ENCODE measurements around the gene MFAP3L. TPM values are rescaled to one million over a fixed set of nuclear protein-coding genes. Genes with fewer than 3 reads are reported as not detected.

Gene MFAP3L
- total RNA-seq, 1 experiment from 2014 or later = 7.9 TPM

DNA sequence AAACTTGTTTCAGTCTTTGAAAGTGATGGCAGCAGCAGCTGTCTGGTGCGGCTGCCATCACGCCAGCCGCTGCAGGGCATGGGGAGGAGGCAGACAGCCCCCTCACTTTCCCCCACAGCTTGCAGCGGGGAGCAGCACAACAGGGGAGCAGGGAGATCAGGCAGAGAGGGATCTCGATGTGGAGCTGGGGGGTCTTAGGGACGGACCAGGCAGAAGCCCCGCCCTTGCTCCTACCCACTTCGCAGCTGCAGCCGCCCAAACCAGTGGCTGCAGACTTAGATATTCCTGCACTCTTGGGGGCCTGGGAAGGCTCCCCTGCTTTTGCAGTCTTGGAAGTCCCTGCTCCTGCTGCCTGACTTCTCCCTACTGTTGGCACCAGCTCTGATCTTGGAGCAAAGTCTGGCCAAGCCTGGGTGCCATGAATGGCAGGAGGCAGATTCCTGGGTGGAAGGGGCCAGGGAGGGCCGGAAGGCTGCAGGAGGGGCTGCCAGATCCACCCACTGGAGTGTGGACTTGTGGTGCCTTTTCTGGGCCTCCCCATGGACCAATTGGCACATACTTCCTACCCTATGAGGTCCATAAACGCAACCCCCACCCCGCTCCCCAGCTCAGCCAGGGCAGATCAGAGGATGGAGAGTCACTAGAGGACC is 14.0 kb upstream of the MFAP3L start:
- Histone ChIP-seq H3K27ac (ENCODE audit: low read length) (no peak overlapping the region), H3K27me3 (ENCODE audit: control insufficient read depth, insufficient read depth, low read length) (no peaks in the 10 kb centered on the region), H3K36me3 (ENCODE audit: control insufficient read depth, insufficient read depth, low read length) (no peaks in the 10 kb centered on the region), H3K4me3 (ENCODE audit: low read depth in 2 of 2, low read length in 2 of 2) (no peak overlapping the region), H3K4me1 (ENCODE audit: control insufficient read depth, insufficient read depth, low read length) (no peaks in the 10 kb centered on the region), H3K9me3 (ENCODE audit: control insufficient read depth, insufficient read depth, low read depth, low read length) (no peaks in the 10 kb centered on the region)
- no TSS peak for BruUV-seq (replicated peaks)
- intact Hi-C loops (cut with micrococcal nuclease; ENCODE audit: unreplicated experiment) (no loop called here), in situ Hi-C loops (cut with HindIII; ENCODE audit: low pct_unique_long_range_greater_than_20kb, low sequenced_read_pairs) (loop anchor here (25.0 kb wide), 1 partner anchor 228 kb away; no protein-coding TSS in a partner anchor)
- ATAC-seq (no peak), DNase-seq (ENCODE audit: low read depth, low spot score) (no peak)
- ChIA-PET POLR2A (no interaction called here), CTCF (no interaction called here)
- TF ChIP-seq, protein P1, sequence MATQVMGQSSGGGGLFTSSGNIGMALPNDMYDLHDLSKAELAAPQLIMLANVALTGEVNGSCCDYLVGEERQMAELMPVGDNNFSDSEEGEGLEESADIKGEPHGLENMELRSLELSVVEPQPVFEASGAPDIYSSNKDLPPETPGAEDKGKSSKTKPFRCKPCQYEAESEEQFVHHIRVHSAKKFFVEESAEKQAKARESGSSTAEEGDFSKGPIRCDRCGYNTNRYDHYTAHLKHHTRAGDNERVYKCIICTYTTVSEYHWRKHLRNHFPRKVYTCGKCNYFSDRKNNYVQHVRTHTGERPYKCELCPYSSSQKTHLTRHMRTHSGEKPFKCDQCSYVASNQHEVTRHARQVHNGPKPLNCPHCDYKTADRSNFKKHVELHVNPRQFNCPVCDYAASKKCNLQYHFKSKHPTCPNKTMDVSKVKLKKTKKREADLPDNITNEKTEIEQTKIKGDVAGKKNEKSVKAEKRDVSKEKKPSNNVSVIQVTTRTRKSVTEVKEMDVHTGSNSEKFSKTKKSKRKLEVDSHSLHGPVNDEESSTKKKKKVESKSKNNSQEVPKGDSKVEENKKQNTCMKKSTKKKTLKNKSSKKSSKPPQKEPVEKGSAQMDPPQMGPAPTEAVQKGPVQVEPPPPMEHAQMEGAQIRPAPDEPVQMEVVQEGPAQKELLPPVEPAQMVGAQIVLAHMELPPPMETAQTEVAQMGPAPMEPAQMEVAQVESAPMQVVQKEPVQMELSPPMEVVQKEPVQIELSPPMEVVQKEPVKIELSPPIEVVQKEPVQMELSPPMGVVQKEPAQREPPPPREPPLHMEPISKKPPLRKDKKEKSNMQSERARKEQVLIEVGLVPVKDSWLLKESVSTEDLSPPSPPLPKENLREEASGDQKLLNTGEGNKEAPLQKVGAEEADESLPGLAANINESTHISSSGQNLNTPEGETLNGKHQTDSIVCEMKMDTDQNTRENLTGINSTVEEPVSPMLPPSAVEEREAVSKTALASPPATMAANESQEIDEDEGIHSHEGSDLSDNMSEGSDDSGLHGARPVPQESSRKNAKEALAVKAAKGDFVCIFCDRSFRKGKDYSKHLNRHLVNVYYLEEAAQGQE (IDR thresholded peaks at IDR 0.05; ENCODE audit: insufficient read depth in 1 of 2, low read depth in 2 of 2, low read length in 1 of 2) = no peak
- no peak for TF ChIP-seq TCF7L2 (IDR thresholded peaks at IDR 0.05; ENCODE audit: low read depth, low read length)
- TF ChIP-seq, protein P2, sequence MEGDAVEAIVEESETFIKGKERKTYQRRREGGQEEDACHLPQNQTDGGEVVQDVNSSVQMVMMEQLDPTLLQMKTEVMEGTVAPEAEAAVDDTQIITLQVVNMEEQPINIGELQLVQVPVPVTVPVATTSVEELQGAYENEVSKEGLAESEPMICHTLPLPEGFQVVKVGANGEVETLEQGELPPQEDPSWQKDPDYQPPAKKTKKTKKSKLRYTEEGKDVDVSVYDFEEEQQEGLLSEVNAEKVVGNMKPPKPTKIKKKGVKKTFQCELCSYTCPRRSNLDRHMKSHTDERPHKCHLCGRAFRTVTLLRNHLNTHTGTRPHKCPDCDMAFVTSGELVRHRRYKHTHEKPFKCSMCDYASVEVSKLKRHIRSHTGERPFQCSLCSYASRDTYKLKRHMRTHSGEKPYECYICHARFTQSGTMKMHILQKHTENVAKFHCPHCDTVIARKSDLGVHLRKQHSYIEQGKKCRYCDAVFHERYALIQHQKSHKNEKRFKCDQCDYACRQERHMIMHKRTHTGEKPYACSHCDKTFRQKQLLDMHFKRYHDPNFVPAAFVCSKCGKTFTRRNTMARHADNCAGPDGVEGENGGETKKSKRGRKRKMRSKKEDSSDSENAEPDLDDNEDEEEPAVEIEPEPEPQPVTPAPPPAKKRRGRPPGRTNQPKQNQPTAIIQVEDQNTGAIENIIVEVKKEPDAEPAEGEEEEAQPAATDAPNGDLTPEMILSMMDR (IDR thresholded peaks at IDR 0.05) = no peak
- TF ChIP-seq POLR2AphosphoS5 (IDR thresholded peaks at IDR 0.05; ENCODE audit: low read depth, low read length) = no peak
- TF ChIP-seq SIN3A (IDR thresholded peaks at IDR 0.05; ENCODE audit: borderline replicate concordance, insufficient read depth, low read depth, low read length) = no peak

DNA sequence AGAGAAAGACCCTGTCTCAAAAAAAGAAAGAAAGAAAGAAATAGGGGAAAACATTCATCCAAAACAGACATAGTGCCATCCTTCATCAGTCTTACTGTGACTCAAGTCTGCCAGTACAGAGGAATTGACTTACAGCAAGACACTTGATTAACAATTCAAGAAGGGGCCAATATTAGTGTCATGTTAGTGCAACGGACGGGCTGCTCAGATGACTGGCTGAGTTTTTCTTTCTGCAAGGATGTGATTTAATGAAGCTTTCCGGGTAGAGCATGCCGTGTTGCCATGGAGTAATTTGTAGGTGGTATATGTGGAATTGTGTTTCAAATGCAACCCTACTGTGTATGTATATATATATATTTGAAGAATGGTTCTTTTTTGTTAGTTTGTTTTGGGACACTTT is 12.6 kb upstream of the MFAP3L start:
- no TSS peak for BruUV-seq (replicated peaks)
- ChIA-PET CTCF (no interaction called here), POLR2A (no interaction called here)
- Histone ChIP-seq H3K27me3 (ENCODE audit: control insufficient read depth, insufficient read depth, low read length) (no peaks in the 10 kb centered on the region), H3K9me3 (ENCODE audit: control insufficient read depth, insufficient read depth, low read depth, low read length) (no peaks in the 10 kb centered on the region), H3K4me1 (ENCODE audit: control insufficient read depth, insufficient read depth, low read length) (no peaks in the 10 kb centered on the region), H3K4me3 (ENCODE audit: low read depth in 2 of 2, low read length in 2 of 2) (no peak overlapping the region), H3K36me3 (ENCODE audit: control insufficient read depth, insufficient read depth, low read length) (no peaks in the 10 kb centered on the region), H3K27ac (ENCODE audit: low read length) (no peak overlapping the region)
- intact Hi-C loops (cut with micrococcal nuclease; ENCODE audit: unreplicated experiment) (no loop called here), in situ Hi-C loops (cut with HindIII; ENCODE audit: low pct_unique_long_range_greater_than_20kb, low sequenced_read_pairs) (loop anchor here (25.0 kb wide), 1 partner anchor 226 kb away; no protein-coding TSS in a partner anchor)
- TF ChIP-seq SIN3A (IDR thresholded peaks at IDR 0.05; ENCODE audit: borderline replicate concordance, insufficient read depth, low read depth, low read length) (no peak), POLR2AphosphoS5 (IDR thresholded peaks at IDR 0.05; ENCODE audit: low read depth, low read length) (no peak)
- no peak for ATAC-seq
- DNase-seq (ENCODE audit: low read depth, low spot score) = no peak

DNA sequence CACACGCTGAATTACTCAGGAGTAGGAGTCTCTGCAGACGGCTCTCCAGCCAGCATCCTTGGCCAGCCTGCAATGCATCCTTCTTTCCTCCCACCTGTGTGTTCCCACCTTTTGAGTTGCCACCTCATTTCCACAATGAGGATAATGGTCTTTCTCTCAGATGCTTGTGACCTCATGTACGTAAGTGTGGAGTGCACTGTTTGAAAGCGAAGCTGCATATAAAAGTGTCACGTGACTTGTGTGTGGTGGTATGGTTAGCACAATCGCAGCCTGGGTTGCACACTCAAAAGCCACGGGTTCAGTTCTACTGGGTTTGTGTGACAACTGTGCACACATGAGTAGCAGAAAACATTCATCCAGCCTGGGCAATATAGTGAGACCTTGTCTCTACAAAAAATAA is 12.0 kb upstream of the MFAP3L start:
- CTCF ChIA-PET = no interaction called here

More for the DNA sequence above, 12.0 kb upstream of the MFAP3L start:
- TF ChIP-seq, protein P1 (IDR thresholded peaks at IDR 0.05; ENCODE audit: insufficient read depth in 1 of 2, low read depth in 2 of 2, low read length in 1 of 2) = no peak
- TF ChIP-seq SIN3A (IDR thresholded peaks at IDR 0.05; ENCODE audit: borderline replicate concordance, insufficient read depth, low read depth, low read length) = no peak
- no peak for TF ChIP-seq TCF7L2 (IDR thresholded peaks at IDR 0.05; ENCODE audit: low read depth, low read length)
- no peak for TF ChIP-seq POLR2AphosphoS5 (IDR thresholded peaks at IDR 0.05; ENCODE audit: low read depth, low read length)
- TF ChIP-seq, protein P2 (IDR thresholded peaks at IDR 0.05) = no peak
- no peak overlapping the region for H3K4me3 ChIP-seq (ENCODE audit: low read depth in 2 of 2, low read length in 2 of 2)
- POLR2A ChIA-PET = no interaction called here
- ATAC-seq = no peak
- in situ Hi-C loops (cut with HindIII; ENCODE audit: low pct_unique_long_range_greater_than_20kb, low sequenced_read_pairs) (loop anchor here (25.0 kb wide), 1 partner anchor 226 kb away; no protein-coding TSS in a partner anchor), intact Hi-C loops (cut with micrococcal nuclease; ENCODE audit: unreplicated experiment) (no loop called here)
- no peak overlapping the region for H3K27ac ChIP-seq (ENCODE audit: low read length)
- no TSS peak for BruUV-seq (replicated peaks)
- H3K27me3 ChIP-seq (ENCODE audit: control insufficient read depth, insufficient read depth, low read length) = no peaks in the 10 kb centered on the region; the same call in 1 of the 2 replicates
- DNase-seq (ENCODE audit: low read depth, low spot score) = no peak
- H3K9me3 ChIP-seq (ENCODE audit: control insufficient read depth, insufficient read depth, low read depth, low read length) = no peaks in the 10 kb centered on the region
- H3K36me3 ChIP-seq (ENCODE audit: control insufficient read depth, insufficient read depth, low read length) = no peaks in the 10 kb centered on the region
- H3K4me1 ChIP-seq (ENCODE audit: control insufficient read depth, insufficient read depth, low read length) = no peaks in the 10 kb centered on the region
